ENCODE data around the gene CADM2.

CADM2 gene

DNA sequence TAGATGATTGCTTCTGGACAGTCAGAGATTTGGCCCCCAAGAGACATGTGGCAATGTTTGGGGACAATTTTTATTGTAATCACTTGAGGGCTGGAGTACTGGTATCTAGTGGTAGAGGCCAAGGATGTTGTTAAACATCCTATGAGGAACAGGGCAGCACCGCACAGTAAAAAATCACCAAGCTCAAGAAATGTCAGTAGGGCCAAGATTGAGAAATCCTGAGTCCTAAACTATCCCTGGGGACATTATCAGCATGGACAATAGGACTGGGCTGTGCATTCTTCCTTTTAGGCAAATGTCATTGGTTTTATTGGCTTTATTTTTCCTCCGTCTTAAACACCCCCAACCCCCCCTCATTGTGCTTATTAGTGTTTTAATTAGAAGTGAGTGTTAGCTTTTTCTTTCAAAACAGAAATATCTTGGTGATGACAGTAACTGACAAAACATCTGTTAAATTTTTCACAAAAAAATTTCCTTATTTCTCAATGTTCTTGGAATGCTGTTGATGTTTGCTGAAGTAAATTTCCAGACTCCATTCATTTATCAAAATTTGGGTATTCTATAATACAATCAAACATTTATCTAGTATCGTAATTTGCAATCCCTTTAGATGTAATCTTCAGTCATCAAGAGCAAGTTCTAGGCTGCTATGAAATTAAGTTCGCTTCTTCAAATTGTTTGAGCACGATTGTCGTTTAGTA is 1087.8 kb downstream of the CADM2 start:
- no peaks in the 10 kb centered on the region for H3K27me3 Mint-ChIP-seq
- ATAC-seq (no peak), DNase-seq (no peak)
- H3K9me3 Mint-ChIP-seq, result peaks cover 5% of the 10 kb centered on the region
- H3K4me1 Mint-ChIP-seq, result no peaks in the 10 kb centered on the region
- H3K27ac Mint-ChIP-seq, result no peak overlapping the region
- no peaks in the 10 kb centered on the region for H3K36me3 Mint-ChIP-seq (ENCODE audit: low read depth)
- no peak overlapping the region for H3K4me3 Mint-ChIP-seq

- DNase-seq (no peak), ATAC-seq (no peak)
- H3K4me3 Mint-ChIP-seq, result no peak overlapping the region
- peaks cover 5% of the 10 kb centered on the region for H3K9me3 Mint-ChIP-seq
- no peak overlapping the region for H3K27ac Mint-ChIP-seq
- H3K27me3 Mint-ChIP-seq, result no peaks in the 10 kb centered on the region
- no peaks in the 10 kb centered on the region for H3K4me1 Mint-ChIP-seq
- H3K36me3 Mint-ChIP-seq (ENCODE audit: low read depth), result no peaks in the 10 kb centered on the region
Observed at GRCh38 chr3:86047161-86047560, 1088.4 kb downstream of the CADM2 start.

DNA sequence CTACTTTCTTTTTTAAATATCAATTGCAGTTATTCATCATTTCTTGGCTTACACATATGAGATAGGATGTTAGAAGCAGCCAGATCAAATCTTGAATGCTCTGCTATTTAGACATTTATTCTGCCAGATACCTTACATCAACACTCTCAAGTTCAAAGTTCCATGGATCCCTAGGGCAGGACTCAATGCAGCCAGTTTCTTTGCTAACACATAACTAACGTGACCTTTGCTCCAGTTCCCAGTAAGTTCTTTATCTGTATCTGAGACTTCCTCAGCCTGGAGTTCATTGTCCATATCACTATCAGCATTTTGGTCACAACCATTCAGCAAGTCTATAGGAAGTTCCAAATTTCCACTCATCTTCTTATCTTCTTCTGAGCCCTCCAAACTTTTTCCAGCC is 1092.3 kb downstream of the CADM2 start:
- Mint-ChIP-seq H3K36me3 (ENCODE audit: low read depth) (no peaks in the 10 kb centered on the region), H3K27me3 (no peaks in the 10 kb centered on the region), H3K4me1 (no peaks in the 10 kb centered on the region), H3K27ac (no peak overlapping the region), H3K9me3 (no peaks in the 10 kb centered on the region), H3K4me3 (no peak overlapping the region)
- ATAC-seq (no peak), DNase-seq (no peak)

DNA sequence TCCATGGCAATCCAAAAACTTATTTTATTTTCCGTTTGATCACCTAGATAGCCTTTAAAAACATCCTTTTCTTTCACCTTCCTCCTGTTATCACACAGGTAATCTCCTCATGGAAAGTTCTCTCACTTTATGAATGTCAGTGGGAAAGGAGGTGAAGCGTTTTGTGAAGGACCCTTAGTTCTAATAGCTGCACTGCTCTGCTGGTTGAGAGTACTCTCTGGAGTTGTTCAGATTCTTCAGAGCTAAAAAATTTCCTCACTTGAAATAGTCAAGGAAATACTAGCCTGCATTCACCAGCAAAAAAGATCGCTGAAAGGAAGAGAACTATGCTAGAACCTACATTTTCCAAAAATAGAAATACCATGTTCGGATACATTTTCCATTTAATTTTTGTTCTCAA is 1097.2 kb downstream of the CADM2 start:
- Mint-ChIP-seq H3K27ac (no peak overlapping the region), H3K4me1 (no peaks in the 10 kb centered on the region), H3K4me3 (no peak overlapping the region), H3K9me3 (peaks cover 6% of the 10 kb centered on the region), H3K36me3 (ENCODE audit: low read depth) (no peaks in the 10 kb centered on the region), H3K27me3 (no peaks in the 10 kb centered on the region)
- ATAC-seq (no peak), DNase-seq (no peak)

GRCh38 chr3:86056962-86057361 is 1098.2 kb downstream of the CADM2 start:
- H3K36me3 Mint-ChIP-seq (ENCODE audit: low read depth), result no peaks in the 10 kb centered on the region
- no peaks in the 10 kb centered on the region for H3K27me3 Mint-ChIP-seq
- ATAC-seq, result no peak
- peaks cover 6% of the 10 kb centered on the region for H3K9me3 Mint-ChIP-seq
- H3K27ac Mint-ChIP-seq, result no peak overlapping the region
- H3K4me1 Mint-ChIP-seq, result no peaks in the 10 kb centered on the region
- H3K4me3 Mint-ChIP-seq, result no peak overlapping the region
- DNase-seq, result no peak

GRCh38 chr3:86073799-86074198 is 1115.0 kb downstream of the CADM2 start:
- no peaks in the 10 kb centered on the region for H3K9me3 Mint-ChIP-seq
- no peaks in the 10 kb centered on the region for H3K36me3 Mint-ChIP-seq (ENCODE audit: low read depth)
- DNase-seq (no peak), ATAC-seq (no peak)
- H3K4me3 Mint-ChIP-seq, result no peak overlapping the region
- no peaks in the 10 kb centered on the region for H3K27me3 Mint-ChIP-seq
- no peak overlapping the region for H3K27ac Mint-ChIP-seq
- H3K4me1 Mint-ChIP-seq, result no peaks in the 10 kb centered on the region

GRCh38 chr3:86087160-86087871 is 1128.5 kb downstream of the CADM2 start:
- H3K36me3 Mint-ChIP-seq (ENCODE audit: low read depth), result peaks cover 2% of the 10 kb centered on the region
- H3K9me3 Mint-ChIP-seq, result peaks cover 23% of the 10 kb centered on the region
- ATAC-seq (no peak), DNase-seq (no peak)
- H3K27ac Mint-ChIP-seq, result no peak overlapping the region
- no peaks in the 10 kb centered on the region for H3K4me1 Mint-ChIP-seq
- H3K4me3 Mint-ChIP-seq, result no peak overlapping the region
- no peaks in the 10 kb centered on the region for H3K27me3 Mint-ChIP-seq

DNA sequence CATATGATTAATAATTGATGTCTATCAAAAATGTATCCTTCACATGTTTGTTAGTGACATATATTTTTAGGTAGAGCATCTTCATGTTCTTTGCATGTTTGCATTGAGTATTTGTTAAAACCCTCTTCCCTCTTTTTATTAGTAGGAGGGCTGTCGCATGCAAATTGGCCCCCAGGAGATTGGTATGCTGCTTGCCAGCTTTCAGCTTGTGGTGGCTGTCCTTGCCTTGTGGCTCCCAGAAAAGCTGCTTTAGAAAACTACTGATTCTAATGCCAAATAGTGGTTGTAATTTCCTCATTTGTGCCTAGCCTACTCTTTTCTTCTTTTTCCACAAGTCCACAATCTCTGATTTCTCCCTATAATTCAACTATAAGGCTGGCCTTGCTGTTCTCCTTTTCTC is 1145.4 kb downstream of the CADM2 start:
- Mint-ChIP-seq H3K27ac (no peak overlapping the region), H3K9me3 (peaks cover 24% of the 10 kb centered on the region), H3K4me3 (no peak overlapping the region), H3K4me1 (no peaks in the 10 kb centered on the region), H3K36me3 (ENCODE audit: low read depth) (no peaks in the 10 kb centered on the region), H3K27me3 (no peaks in the 10 kb centered on the region)
- ATAC-seq (no peak), DNase-seq (no peak)

DNA sequence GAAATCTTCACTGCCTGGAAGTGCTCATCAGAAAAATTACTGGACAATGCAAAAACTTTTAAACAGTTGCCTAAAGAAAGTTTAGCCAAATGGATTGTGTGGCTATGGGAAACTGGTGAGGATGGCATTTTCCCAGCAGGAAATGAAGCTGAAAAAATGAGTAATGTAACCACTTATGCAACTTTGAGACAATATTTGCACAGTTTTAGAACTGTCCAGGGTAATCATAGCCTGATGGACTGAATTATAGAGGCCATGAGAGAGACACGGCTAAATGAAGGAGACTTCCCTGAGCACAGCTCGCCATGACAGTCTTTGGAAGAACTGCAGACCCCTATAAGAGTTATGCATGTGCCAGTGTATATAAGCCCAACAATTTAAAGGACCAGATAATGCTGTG is 1150.6 kb downstream of the CADM2 start:
- Mint-ChIP-seq H3K27ac (no peak overlapping the region), H3K36me3 (ENCODE audit: low read depth) (no peaks in the 10 kb centered on the region), H3K9me3 (peaks cover 20% of the 10 kb centered on the region), H3K4me1 (no peaks in the 10 kb centered on the region), H3K27me3 (no peaks in the 10 kb centered on the region), H3K4me3 (no peak overlapping the region)
- no peak for DNase-seq
- ATAC-seq, result no peak

Data from activated naive CD8-positive, alpha-beta T cell treated with anti-CD3 and anti-CD28 coated beads, Interleukin-2, amount 50 U/mL, for 24 hours (primary cell).